Psoas muscle (tissue), 8 donors: Measurements from ENCODE around the gene TPCN1. TPM values are rescaled to one million over a fixed set of nuclear protein-coding genes. Genes with fewer than 3 reads are reported as not detected.
A peak's percentile ranks its signal among the peaks of the same experiment; 100 is the strongest.

Experiments used
- ATAC-seq, 4 donors: fragments of 200-7000 bp; cut with Tn5 transposase; one replicate each; pipeline ENCODE4 v1.9.1; 2020; ENCODE audit warnings: moderate library complexity in 3 of 4, mild to moderate bottlenecking in 2 of 4
- DNase-seq, 2 donors: peaks; one replicate each; pipeline ENCODE4 v3.0.0-alpha.2; 2020
- H3K27ac ChIP-seq: fragments of 200-600 bp; one replicate; pipeline ENCODE4 v1.8.0; 2022
- H3K27me3 ChIP-seq, 3 donors: fragments of 200-600 bp in 1 of 3; one replicate each; pipeline versions ENCODE4 v1.6.1 to v1.8.0; 2013 to 2022; ENCODE audit warnings: low read length in 2 of 3, mild to moderate bottlenecking in 2 of 3, moderate library complexity in 1 of 3; ENCODE audit not compliant: insufficient read depth in 3 of 3
- H3K36me3 ChIP-seq, 2 donors: fragments of 200-600 bp in 1 of 2; one replicate each; pipeline versions ENCODE4 v1.6.1 to v1.8.0; 2013 to 2022; ENCODE audit warnings: low read depth in 1 of 2, mild to moderate bottlenecking in 1 of 2, moderate library complexity in 1 of 2; ENCODE audit not compliant: insufficient read depth in 1 of 2
- H3K4me1 ChIP-seq: fragments of 200-600 bp; one replicate; pipeline ENCODE4 v1.8.0; 2022
- H3K4me3 ChIP-seq: fragments of 200-600 bp; one replicate; pipeline ENCODE4 v1.8.0; 2022; ENCODE audit warnings: mild to moderate bottlenecking
- H3K9me3 ChIP-seq: fragments of 200-600 bp; one replicate; pipeline ENCODE4 v1.8.0; 2022
- CTCF ChIP-seq: fragments of 200-600 bp; IDR thresholded peaks from one replicate; pipeline ENCODE4 v1.8.0; 2022; ENCODE audit warnings: antibody characterized with exemption
- WGBS, 3 donors: extraction: QIAGEN DNeasy Blood & Tissue Kit; methylation state at CpG; one replicate each; pipeline versions ENCODE4 v1.1.6 to v1.1.7; 2013; 5-methylcytosine and 5-hydroxymethylcytosine counted together
- intact Hi-C, 2 donors: fragments of 100-400 bp; cut with DNase I; formaldehyde crosslinking; loops; one replicate each; pipeline versions ENCODE4 v1.11.0 to v1.14.2; 2022
- polyA plus RNA-seq, 3 donors: library from polyadenylated mRNA; stranded (reverse); fragments of 200-250 nt; gene quantifications; one replicate each; pipeline ENCODE4 v1.2.3, GENCODE V29; 2013
- total RNA-seq, 4 donors: library from RNA; stranded (reverse); fragmentation: NEBNext Ultra II Directional in 2 of 4; extraction: Animal tissue kit (Norgen Biotek cat#: 25700) in 2 of 4; gene quantifications; one replicate each; pipeline versions ENCODE4 v1.2.1 to v1.2.4, GENCODE V29; 2021 to 2023
- donor health status: healthy with polysubstance abuse.
- donor health status: DM: no; HTN: no; CAD: no; lungs with moderate emphysema.
- donor health status: Bipolar disorder and iron deficiency.
- donor health status: healthy.
- donor health status: DM: yes; HTN: yes; CAD: no.
- donor health status: DM: no; HTN: no; CAD: no.
- donor health status: DM: no; HTN: no; CAD: no.
- donor health status: DM: yes; HTN: yes; CAD: no.

TPCN1 gene
- total and polyA plus RNA-seq, 7 donors, result 7.6 to 36.2 (median 25.2) TPM

- no peaks in the 10 kb centered on the region for H3K27me3 ChIP-seq
- no peak for DNase-seq
Observed at GRCh38 chr12:113220593-113221180, 577 bp upstream of the TPCN1 start.

GRCh38 chr12:113221997-113222729 lies 899 bp downstream of the TPCN1 start:
- Histone ChIP-seq H3K4me1 (peaks cover 41% of the 10 kb centered on the region), H3K27ac (peak overlapping the region; percentile 94), H3K9me3 (no peaks in the 10 kb centered on the region), H3K36me3 (no peaks in the 10 kb centered on the region), H3K27me3 (no peaks in the 10 kb centered on the region), H3K4me3 (peak overlapping the region; percentile 88)
- intact Hi-C loops, result loop anchor here in 1 of 2 donors (5.0 kb wide), 1 partner anchor 35 kb away; the partner anchor contains the start of genes DDX54 and RITA1
- ATAC-seq, result no peak
- 5 to 7% (median 7%) methylated on average over 12 of the region's 12 CpGs for WGBS, 3 donors
- DNase-seq, result no peak
- no peak for TF ChIP-seq CTCF

More at GRCh38 chr12:113220593-113221180, 577 bp upstream of the TPCN1 start:
- ATAC-seq, result no peak
- Histone ChIP-seq H3K27ac (peak overlapping the region; percentile 52), H3K4me1 (peaks cover 31% of the 10 kb centered on the region), H3K9me3 (no peaks in the 10 kb centered on the region), H3K36me3 (no peaks in the 10 kb centered on the region), H3K4me3 (peak overlapping the region; percentile 88)
- TF ChIP-seq CTCF, result no peak
- intact Hi-C loops, result loop anchor here in 1 of 2 donors (5.0 kb wide), 1 partner anchor 33 kb away; the partner anchor contains the start of genes DDX54 and RITA1
- 1% methylated on average over 22 to 23 of the region's 23 CpGs for WGBS, 3 donors

GRCh38 chr12:113222730-113223531 lies 1.7 kb downstream of the TPCN1 start:
- Histone ChIP-seq H3K27me3 (no peaks in the 10 kb centered on the region), H3K36me3 (peaks cover 0 to 5% of the 10 kb centered on the region in 2 donors), H3K9me3 (no peaks in the 10 kb centered on the region), H3K4me3 (peak overlapping the region; percentile 88), H3K4me1 (peaks cover 49% of the 10 kb centered on the region), H3K27ac (peak overlapping the region; percentile 94)
- no peak for TF ChIP-seq CTCF
- ATAC-seq (peak in 3 of 4 donors; percentile 4 to 34 (median 11)), DNase-seq (peak; percentile 66 to 79)
- WGBS, 3 donors, result 9 to 13% (median 9%) methylated on average over 11 of the region's 11 CpGs
- intact Hi-C loops, result loop anchor here in 1 of 2 donors (5.0 kb wide), 1 partner anchor 36 kb away; the partner anchor contains the start of genes DDX54 and RITA1

- intact Hi-C loops, result loop anchor here (5.0 kb wide), 2 partner anchors 37 to 38 kb away; partner anchors contain the start of genes DDX54 (in 1 of the 2) and RITA1 (in 1 of the 2)
- Histone ChIP-seq H3K9me3 (no peaks in the 10 kb centered on the region), H3K4me1 (peaks cover 69% of the 10 kb centered on the region), H3K27ac (peak overlapping the region; percentile 95), H3K4me3 (no peak overlapping the region), H3K27me3 (no peaks in the 10 kb centered on the region), H3K36me3 (peaks cover 0 to 12% of the 10 kb centered on the region in 2 donors)
- no peak for DNase-seq
- 88 to 92% (median 90%) methylated on average over 4 of the region's 4 CpGs for WGBS, 3 donors
- no peak for TF ChIP-seq CTCF
- ATAC-seq, result no peak
Observed at GRCh38 chr12:113224955-113225354, 3.7 kb downstream of the TPCN1 start.
